ENCODE measurements around the gene RAB6A. TPM values are rescaled to one million over a fixed set of nuclear protein-coding genes. Genes with fewer than 3 reads are reported as not detected.
"Not testable (repeated sequence)": the region's sequence is repeated elsewhere in the genome, so short reads cannot be mapped to it uniquely, and the experiment has no call there.

The RAB6A gene
- total RNA-seq, 1 donor from 2014 or later: 237 TPM

DNA sequence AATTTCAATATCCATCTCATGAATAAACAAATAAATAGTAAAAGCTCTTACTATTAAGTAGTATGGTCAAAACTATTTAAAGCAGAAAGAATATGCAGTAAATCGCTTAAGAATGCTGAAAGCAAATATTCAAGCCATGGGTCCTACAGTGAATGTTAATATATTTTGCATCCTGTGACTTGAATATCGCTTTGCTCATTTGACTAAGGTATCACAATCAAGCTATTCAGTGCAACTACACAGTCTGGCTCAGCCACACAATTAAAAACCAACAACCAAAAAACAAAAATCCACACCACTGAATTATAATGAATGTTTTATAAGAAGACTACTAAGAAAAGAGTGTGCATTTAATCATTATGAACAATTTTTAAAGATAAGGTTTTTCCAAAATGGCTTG lies 45.3 kb downstream of the RAB6A start:
- Histone ChIP-seq H3K4me3 (ENCODE audit: low read depth, low read length) (no peak overlapping the region), H3K27me3 (ENCODE audit: control insufficient read depth, insufficient read depth, low read length) (no peaks in the 10 kb centered on the region), H3K36me3 (ENCODE audit: control insufficient read depth, insufficient read depth, low read length) (peaks cover 12% of the 10 kb centered on the region)
- DNase-seq (ENCODE audit: low read depth): no peak
- TF ChIP-seq, protein P1, sequence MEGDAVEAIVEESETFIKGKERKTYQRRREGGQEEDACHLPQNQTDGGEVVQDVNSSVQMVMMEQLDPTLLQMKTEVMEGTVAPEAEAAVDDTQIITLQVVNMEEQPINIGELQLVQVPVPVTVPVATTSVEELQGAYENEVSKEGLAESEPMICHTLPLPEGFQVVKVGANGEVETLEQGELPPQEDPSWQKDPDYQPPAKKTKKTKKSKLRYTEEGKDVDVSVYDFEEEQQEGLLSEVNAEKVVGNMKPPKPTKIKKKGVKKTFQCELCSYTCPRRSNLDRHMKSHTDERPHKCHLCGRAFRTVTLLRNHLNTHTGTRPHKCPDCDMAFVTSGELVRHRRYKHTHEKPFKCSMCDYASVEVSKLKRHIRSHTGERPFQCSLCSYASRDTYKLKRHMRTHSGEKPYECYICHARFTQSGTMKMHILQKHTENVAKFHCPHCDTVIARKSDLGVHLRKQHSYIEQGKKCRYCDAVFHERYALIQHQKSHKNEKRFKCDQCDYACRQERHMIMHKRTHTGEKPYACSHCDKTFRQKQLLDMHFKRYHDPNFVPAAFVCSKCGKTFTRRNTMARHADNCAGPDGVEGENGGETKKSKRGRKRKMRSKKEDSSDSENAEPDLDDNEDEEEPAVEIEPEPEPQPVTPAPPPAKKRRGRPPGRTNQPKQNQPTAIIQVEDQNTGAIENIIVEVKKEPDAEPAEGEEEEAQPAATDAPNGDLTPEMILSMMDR (IDR thresholded peaks at IDR 0.05; ENCODE audit: insufficient read depth, low read length, severe bottlenecking): no peak
- FAIRE-seq: no peak

DNA sequence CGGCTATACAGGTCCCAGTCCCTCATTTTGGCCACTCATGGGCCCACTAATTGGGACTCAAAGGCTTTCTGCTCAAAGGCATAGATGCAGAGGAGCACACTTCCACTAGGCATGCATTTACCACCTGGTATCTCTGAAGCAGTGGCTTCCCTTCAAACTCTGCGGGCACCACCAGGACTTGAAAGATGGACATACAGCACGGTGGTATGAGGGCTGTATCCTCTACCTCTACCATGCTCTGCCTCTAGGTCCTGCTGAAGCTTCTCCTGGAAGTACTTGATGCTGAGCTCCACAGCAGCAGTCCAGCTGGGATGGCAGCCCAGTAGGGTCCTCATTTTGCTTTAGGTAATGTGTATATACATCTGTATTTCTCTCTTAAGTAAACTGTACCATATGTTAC lies 49.9 kb downstream of the RAB6A start:
- Histone ChIP-seq H3K36me3 (ENCODE audit: control insufficient read depth, insufficient read depth, low read length) (peaks cover 9% of the 10 kb centered on the region), H3K4me3 (ENCODE audit: low read depth, low read length) (no peak overlapping the region), H3K27me3 (ENCODE audit: control insufficient read depth, insufficient read depth, low read length) (no peaks in the 10 kb centered on the region)
- FAIRE-seq: no peak
- TF ChIP-seq, protein P1 (IDR thresholded peaks at IDR 0.05; ENCODE audit: insufficient read depth, low read length, severe bottlenecking): no peak
- DNase-seq (ENCODE audit: low read depth): no peak

DNA sequence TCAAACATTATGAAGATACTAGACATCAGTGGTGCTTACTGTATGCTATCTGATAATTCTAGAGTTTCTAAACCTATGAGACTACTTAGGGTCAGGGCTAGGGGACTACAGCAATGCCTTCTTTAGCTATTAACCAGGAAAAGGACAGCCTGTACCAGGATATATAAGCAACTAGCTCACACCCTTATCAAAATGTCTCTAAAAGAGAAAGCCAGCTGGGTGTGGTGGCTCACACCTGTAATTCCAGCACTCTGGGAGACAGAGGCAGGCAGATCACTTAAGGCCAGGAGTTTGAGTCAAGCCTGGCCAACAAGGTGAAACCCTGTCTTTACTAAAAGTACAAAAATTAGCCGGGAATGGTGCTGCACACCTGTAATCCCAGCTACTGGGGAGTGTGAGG lies 55.8 kb downstream of the RAB6A start:
- Histone ChIP-seq H3K4me3 (ENCODE audit: low read depth, low read length) (no peak overlapping the region), H3K36me3 (ENCODE audit: control insufficient read depth, insufficient read depth, low read length) (peaks cover 12% of the 10 kb centered on the region), H3K27me3 (ENCODE audit: control insufficient read depth, insufficient read depth, low read length) (no peaks in the 10 kb centered on the region)
- FAIRE-seq (no peak), DNase-seq (ENCODE audit: low read depth) (no peak)
- TF ChIP-seq, protein P1 (IDR thresholded peaks at IDR 0.05; ENCODE audit: insufficient read depth, low read length, severe bottlenecking): no peak

DNA sequence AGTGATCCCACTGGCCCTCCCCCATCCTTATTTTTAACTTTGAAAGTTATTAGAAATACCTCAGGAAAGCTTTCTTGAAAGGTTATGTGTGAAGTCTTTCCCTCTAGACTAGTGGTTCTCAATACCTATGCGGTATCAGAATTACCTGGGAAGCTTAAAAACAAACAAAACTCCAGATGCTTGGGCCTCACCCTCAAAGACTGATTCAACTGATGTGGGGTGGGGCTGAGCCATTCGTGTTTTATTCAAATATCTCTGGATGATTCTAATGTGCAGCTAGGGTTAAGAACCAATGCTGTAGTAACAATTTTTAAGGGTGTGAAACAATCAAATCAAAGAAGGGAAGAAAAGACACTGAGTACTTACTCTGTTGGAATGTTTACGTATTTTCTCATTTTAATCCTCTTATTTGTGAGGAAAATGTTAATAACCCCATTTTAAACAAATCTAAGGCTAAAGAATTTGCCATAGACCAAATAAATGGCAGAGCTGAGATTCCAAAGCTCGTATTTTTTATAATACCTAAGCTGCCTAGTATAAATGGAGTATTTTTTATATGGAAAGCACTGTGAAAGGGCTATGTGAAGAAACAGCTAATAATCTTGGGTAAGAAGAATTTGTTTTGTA lies 66.9 kb downstream of the RAB6A start:
- DNase-seq (ENCODE audit: low read depth): no peak
- no peak for FAIRE-seq
- peaks cover 12% of the 10 kb centered on the region for H3K36me3 ChIP-seq (ENCODE audit: control insufficient read depth, insufficient read depth, low read length)
- no peaks in the 10 kb centered on the region for H3K27me3 ChIP-seq (ENCODE audit: control insufficient read depth, insufficient read depth, low read length)
- TF ChIP-seq, protein P1 (IDR thresholded peaks at IDR 0.05; ENCODE audit: insufficient read depth, low read length, severe bottlenecking): no peak
- H3K4me3 ChIP-seq (ENCODE audit: low read depth, low read length): no peak overlapping the region

DNA sequence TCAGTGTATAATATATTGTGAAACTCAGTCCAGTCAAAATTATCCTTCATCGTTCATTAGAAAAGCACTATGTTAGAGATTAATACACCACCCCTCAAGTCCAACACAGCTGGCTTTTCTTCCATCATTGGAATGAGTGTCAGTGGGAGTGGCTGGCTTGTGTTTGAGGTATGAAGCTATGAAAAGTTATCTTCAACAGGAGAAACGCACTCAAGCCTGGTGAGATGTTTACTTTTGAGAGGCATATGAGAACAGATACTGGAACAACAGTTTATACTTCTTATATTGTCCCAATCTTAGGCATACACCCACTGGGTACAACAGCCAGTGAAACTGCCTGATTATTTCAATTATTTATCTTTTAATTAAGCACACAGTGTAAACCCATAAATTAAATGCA lies 80.2 kb downstream of the RAB6A start:
- no peaks in the 10 kb centered on the region for H3K27me3 ChIP-seq (ENCODE audit: control insufficient read depth, insufficient read depth, low read length)
- H3K36me3 ChIP-seq (ENCODE audit: control insufficient read depth, insufficient read depth, low read length): peaks cover 15% of the 10 kb centered on the region
- H3K4me3 ChIP-seq (ENCODE audit: low read depth, low read length): no peak overlapping the region
- FAIRE-seq (no peak), DNase-seq (ENCODE audit: low read depth) (no peak)
- TF ChIP-seq, protein P1 (IDR thresholded peaks at IDR 0.05; ENCODE audit: insufficient read depth, low read length, severe bottlenecking): no peak

DNA sequence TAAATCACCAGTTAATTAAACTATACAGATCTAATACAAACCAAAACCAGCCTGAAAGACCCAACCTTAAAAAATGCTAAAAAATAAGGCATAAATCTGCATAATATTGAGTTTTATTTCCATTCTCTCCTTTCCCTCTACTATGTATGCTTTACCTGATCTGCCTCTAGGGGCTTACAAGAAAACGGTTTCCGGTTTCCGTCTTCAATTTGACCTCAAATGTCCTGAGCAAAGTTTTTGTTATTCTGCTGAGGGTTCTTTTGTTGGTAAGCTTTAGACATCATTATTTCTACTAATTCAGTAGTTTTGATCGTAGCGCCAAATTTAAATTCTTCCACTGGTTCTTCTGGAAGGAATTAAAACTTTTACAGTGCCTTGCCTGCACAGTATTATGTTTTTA lies 84.3 kb downstream of the RAB6A start:
- FAIRE-seq; H3K4me3 ChIP-seq (ENCODE audit: low read depth, low read length); DNase-seq (ENCODE audit: low read depth); H3K27me3 ChIP-seq (ENCODE audit: control insufficient read depth, insufficient read depth, low read length): not testable (repeated sequence)
- H3K36me3 ChIP-seq (ENCODE audit: control insufficient read depth, insufficient read depth, low read length): peaks cover 13% of the 10 kb centered on the region
